Activated T-helper 2 cell treated with anti-CD3 and anti-CD28 coated beads, Interferon-gamma antibody, Interleukin-2, Interleukin-4, amounts not matched to agents 10 μg/mL and 5 μg/mL and 100 μg/mL, durations not matched to agents 14 hours and 24 hours and 36 hours (primary cell): ENCODE measurements around the gene TXNDC11. TPM values are rescaled to one million over a fixed set of nuclear protein-coding genes. Genes with fewer than 3 reads are reported as not detected.

Experiments used
- DNase-seq: peaks from one replicate; pipeline ENCODE4 v3.0.0; 2021; ENCODE audit warnings: low spot score
- H3K27ac Mint-ChIP-seq: one replicate; pipeline ENCODE4 v1.8.0; 2021; ENCODE audit warnings: mixed read lengths
- H3K27me3 Mint-ChIP-seq: one replicate; pipeline ENCODE4 v1.8.0; 2021; ENCODE audit warnings: low read depth, mixed read lengths
- H3K36me3 Mint-ChIP-seq: one replicate; pipeline ENCODE4 v1.8.0; 2021; ENCODE audit warnings: low read depth, mixed read lengths
- H3K4me1 Mint-ChIP-seq: one replicate; pipeline ENCODE4 v1.8.0; 2021; ENCODE audit warnings: low read depth, mixed read lengths
- H3K4me3 Mint-ChIP-seq: one replicate; pipeline ENCODE4 v1.8.0; 2021; ENCODE audit warnings: low read depth, mild to moderate bottlenecking, moderate library complexity, mixed read lengths
- H3K9me3 Mint-ChIP-seq: one replicate; pipeline ENCODE4 v1.8.0; 2021; ENCODE audit warnings: mixed read lengths
- intact Hi-C: fragments of 100-400 bp; cut with micrococcal nuclease; formaldehyde crosslinking; loops from one replicate; pipeline ENCODE4 v1.15.1; 2023
- total RNA-seq: library from RNA; stranded (reverse); gene quantifications from 2 replicates; pipeline ENCODE4 v1.2.3, GENCODE V29; 2022

TXNDC11 gene
- total RNA-seq, 1 donor from 2014 or later: 53.0 TPM

- intact Hi-C loops: no loop called here
- H3K4me3 Mint-ChIP-seq: no peak overlapping the region
- no peak for DNase-seq
- no peaks in the 10 kb centered on the region for H3K9me3 Mint-ChIP-seq
- no peaks in the 10 kb centered on the region for H3K27me3 Mint-ChIP-seq
- peaks cover 66% of the 10 kb centered on the region for H3K36me3 Mint-ChIP-seq
- no peak overlapping the region for H3K27ac Mint-ChIP-seq
- H3K4me1 Mint-ChIP-seq: peaks cover 13% of the 10 kb centered on the region
Observed at GRCh38 chr16:11708421-11708820, 34.2 kb downstream of the TXNDC11 start.

GRCh38 chr16:11707679-11708197 lies 34.9 kb downstream of the TXNDC11 start:
- H3K4me1 Mint-ChIP-seq: peaks cover 16% of the 10 kb centered on the region
- H3K9me3 Mint-ChIP-seq: no peaks in the 10 kb centered on the region
- H3K4me3 Mint-ChIP-seq: no peak overlapping the region
- no peak for DNase-seq
- H3K27ac Mint-ChIP-seq: no peak overlapping the region
- no peaks in the 10 kb centered on the region for H3K27me3 Mint-ChIP-seq
- peaks cover 73% of the 10 kb centered on the region for H3K36me3 Mint-ChIP-seq
- intact Hi-C loops: no loop called here

GRCh38 chr16:11706180-11706742 lies 36.4 kb downstream of the TXNDC11 start:
- Mint-ChIP-seq H3K4me1 (peaks cover 16% of the 10 kb centered on the region), H3K4me3 (no peak overlapping the region), H3K27ac (no peak overlapping the region), H3K36me3 (peaks cover 65% of the 10 kb centered on the region), H3K9me3 (no peaks in the 10 kb centered on the region), H3K27me3 (no peaks in the 10 kb centered on the region)
- intact Hi-C loops: no loop called here
- DNase-seq: no peak

- Mint-ChIP-seq H3K27ac (no peak overlapping the region), H3K27me3 (no peaks in the 10 kb centered on the region), H3K9me3 (no peaks in the 10 kb centered on the region), H3K36me3 (peaks cover 66% of the 10 kb centered on the region), H3K4me1 (peaks cover 20% of the 10 kb centered on the region), H3K4me3 (no peak overlapping the region)
- intact Hi-C loops: no loop called here
- no peak for DNase-seq
Observed at GRCh38 chr16:11705311-11706025, 37.2 kb downstream of the TXNDC11 start.

GRCh38 chr16:11700264-11701029 lies 42.2 kb downstream of the TXNDC11 start:
- peaks cover 77% of the 10 kb centered on the region for H3K36me3 Mint-ChIP-seq
- no peak for DNase-seq

GRCh38 chr16:11699234-11699894 lies 43.3 kb downstream of the TXNDC11 start:
- H3K27ac Mint-ChIP-seq: no peak overlapping the region
- H3K36me3 Mint-ChIP-seq: peaks cover 75% of the 10 kb centered on the region

More at GRCh38 chr16:11700264-11701029, 42.2 kb downstream of the TXNDC11 start:
- Mint-ChIP-seq H3K27ac (peak overlapping the region; percentile 33), H3K9me3 (no peaks in the 10 kb centered on the region), H3K4me3 (no peak overlapping the region), H3K4me1 (peaks cover 53% of the 10 kb centered on the region), H3K27me3 (no peaks in the 10 kb centered on the region)
- intact Hi-C loops: no loop called here

GRCh38 chr16:11698271-11698689 lies 44.4 kb downstream of the TXNDC11 start:
- H3K27ac Mint-ChIP-seq: peak overlapping the region; percentile 67
- peaks cover 44% of the 10 kb centered on the region for H3K4me1 Mint-ChIP-seq
- H3K27me3 Mint-ChIP-seq: no peaks in the 10 kb centered on the region
- DNase-seq: no peak
- H3K36me3 Mint-ChIP-seq: peaks cover 67% of the 10 kb centered on the region
- H3K9me3 Mint-ChIP-seq: no peaks in the 10 kb centered on the region
- no peak overlapping the region for H3K4me3 Mint-ChIP-seq
- intact Hi-C loops: no loop called here

More at GRCh38 chr16:11699234-11699894, 43.3 kb downstream of the TXNDC11 start:
- Mint-ChIP-seq H3K4me1 (peaks cover 50% of the 10 kb centered on the region), H3K27me3 (no peaks in the 10 kb centered on the region), H3K4me3 (no peak overlapping the region), H3K9me3 (no peaks in the 10 kb centered on the region)
- intact Hi-C loops: no loop called here
- no peak for DNase-seq

- Mint-ChIP-seq H3K27ac (no peak overlapping the region), H3K4me3 (no peak overlapping the region), H3K4me1 (peaks cover 42% of the 10 kb centered on the region), H3K27me3 (no peaks in the 10 kb centered on the region), H3K36me3 (peaks cover 68% of the 10 kb centered on the region), H3K9me3 (no peaks in the 10 kb centered on the region)
- DNase-seq: no peak
- intact Hi-C loops: no loop called here
Observed at GRCh38 chr16:11697319-11697718, 45.3 kb downstream of the TXNDC11 start.

GRCh38 chr16:11696266-11697012 lies 46.2 kb downstream of the TXNDC11 start:
- Mint-ChIP-seq H3K36me3 (peaks cover 73% of the 10 kb centered on the region), H3K9me3 (no peaks in the 10 kb centered on the region), H3K27me3 (no peaks in the 10 kb centered on the region), H3K27ac (peak overlapping the region; percentile 61), H3K4me3 (no peak overlapping the region), H3K4me1 (peaks cover 39% of the 10 kb centered on the region)
- DNase-seq: no peak
- intact Hi-C loops: no loop called here

GRCh38 chr16:11692651-11693050 lies 50.0 kb downstream of the TXNDC11 start:
- H3K27me3 Mint-ChIP-seq: no peaks in the 10 kb centered on the region

GRCh38 chr16:11692171-11692570 lies 50.5 kb downstream of the TXNDC11 start:
- Mint-ChIP-seq H3K4me1 (peaks cover 28% of the 10 kb centered on the region), H3K9me3 (no peaks in the 10 kb centered on the region), H3K27me3 (no peaks in the 10 kb centered on the region), H3K4me3 (no peak overlapping the region), H3K27ac (no peak overlapping the region), H3K36me3 (peaks cover 75% of the 10 kb centered on the region)
- intact Hi-C loops: no loop called here
- no peak for DNase-seq

More at GRCh38 chr16:11692651-11693050, 50.0 kb downstream of the TXNDC11 start:
- peaks cover 31% of the 10 kb centered on the region for H3K4me1 Mint-ChIP-seq
- intact Hi-C loops: no loop called here
- no peak overlapping the region for H3K27ac Mint-ChIP-seq
- H3K4me3 Mint-ChIP-seq: no peak overlapping the region
- DNase-seq: no peak
- no peaks in the 10 kb centered on the region for H3K9me3 Mint-ChIP-seq
- peaks cover 75% of the 10 kb centered on the region for H3K36me3 Mint-ChIP-seq

- DNase-seq: no peak
- no peaks in the 10 kb centered on the region for H3K27me3 Mint-ChIP-seq
- intact Hi-C loops: no loop called here
- no peaks in the 10 kb centered on the region for H3K9me3 Mint-ChIP-seq
- no peak overlapping the region for H3K27ac Mint-ChIP-seq
- H3K36me3 Mint-ChIP-seq: peaks cover 75% of the 10 kb centered on the region
- peaks cover 25% of the 10 kb centered on the region for H3K4me1 Mint-ChIP-seq
- H3K4me3 Mint-ChIP-seq: no peak overlapping the region
Observed at GRCh38 chr16:11691771-11692170, 50.9 kb downstream of the TXNDC11 start.
